ENCODE data around the gene KRTAP4-5.

Gene KRTAP4-5

DNA sequence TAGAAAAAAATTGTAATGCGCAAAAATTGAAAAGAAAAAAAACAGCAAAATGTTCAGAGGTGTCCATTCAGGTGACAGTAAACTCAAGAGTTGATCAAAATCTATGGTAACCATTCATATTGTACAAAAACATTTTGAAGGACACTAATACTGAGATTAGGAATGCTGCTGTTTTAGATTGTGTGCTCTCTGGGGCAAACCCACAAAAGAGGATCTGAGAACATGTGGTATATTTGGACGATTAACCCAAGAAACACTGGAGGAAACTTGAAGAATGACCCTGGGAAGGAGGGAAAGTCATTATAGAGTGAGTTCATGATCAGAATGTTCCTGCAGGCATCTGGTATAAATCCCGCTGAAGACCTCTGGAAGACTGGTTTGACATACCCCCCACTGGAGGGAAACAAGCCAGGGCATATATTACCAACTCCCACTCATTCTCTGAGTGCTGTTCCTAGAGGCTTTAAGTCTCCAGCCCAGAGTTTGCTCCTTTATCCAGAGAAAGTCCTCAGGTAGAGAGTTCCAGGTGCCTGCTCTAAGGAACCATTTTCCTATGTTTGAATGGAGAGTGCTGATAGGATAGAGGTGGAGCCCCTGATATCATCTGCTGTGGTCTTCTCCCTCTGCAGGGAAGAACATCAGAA is 27.2 kb upstream of the KRTAP4-5 start:
- no peak for DNase-seq (ENCODE audit: low read depth in 1 of 2, low spot score in 1 of 2)
- H3K27me3 ChIP-seq (ENCODE audit: insufficient read depth, poor library complexity, severe bottlenecking), result peaks cover 2% of the 10 kb centered on the region
- no peak overlapping the region for H3K27ac ChIP-seq (replicated peaks)
- TF ChIP-seq, protein P1, sequence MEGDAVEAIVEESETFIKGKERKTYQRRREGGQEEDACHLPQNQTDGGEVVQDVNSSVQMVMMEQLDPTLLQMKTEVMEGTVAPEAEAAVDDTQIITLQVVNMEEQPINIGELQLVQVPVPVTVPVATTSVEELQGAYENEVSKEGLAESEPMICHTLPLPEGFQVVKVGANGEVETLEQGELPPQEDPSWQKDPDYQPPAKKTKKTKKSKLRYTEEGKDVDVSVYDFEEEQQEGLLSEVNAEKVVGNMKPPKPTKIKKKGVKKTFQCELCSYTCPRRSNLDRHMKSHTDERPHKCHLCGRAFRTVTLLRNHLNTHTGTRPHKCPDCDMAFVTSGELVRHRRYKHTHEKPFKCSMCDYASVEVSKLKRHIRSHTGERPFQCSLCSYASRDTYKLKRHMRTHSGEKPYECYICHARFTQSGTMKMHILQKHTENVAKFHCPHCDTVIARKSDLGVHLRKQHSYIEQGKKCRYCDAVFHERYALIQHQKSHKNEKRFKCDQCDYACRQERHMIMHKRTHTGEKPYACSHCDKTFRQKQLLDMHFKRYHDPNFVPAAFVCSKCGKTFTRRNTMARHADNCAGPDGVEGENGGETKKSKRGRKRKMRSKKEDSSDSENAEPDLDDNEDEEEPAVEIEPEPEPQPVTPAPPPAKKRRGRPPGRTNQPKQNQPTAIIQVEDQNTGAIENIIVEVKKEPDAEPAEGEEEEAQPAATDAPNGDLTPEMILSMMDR (IDR thresholded peaks at IDR 0.05; ENCODE audit: insufficient read depth, low read length), result no peak
- TF ChIP-seq POLR2AphosphoS5 (IDR thresholded peaks at IDR 0.05; ENCODE audit: low read depth), result no peak
- no peak for TF ChIP-seq SPI1 (IDR thresholded peaks at IDR 0.05; ENCODE audit: borderline replicate concordance, low read depth)
- no peak for TF ChIP-seq GABPA (IDR thresholded peaks at IDR 0.05; ENCODE audit: low read depth)
- TF ChIP-seq, protein P2, sequence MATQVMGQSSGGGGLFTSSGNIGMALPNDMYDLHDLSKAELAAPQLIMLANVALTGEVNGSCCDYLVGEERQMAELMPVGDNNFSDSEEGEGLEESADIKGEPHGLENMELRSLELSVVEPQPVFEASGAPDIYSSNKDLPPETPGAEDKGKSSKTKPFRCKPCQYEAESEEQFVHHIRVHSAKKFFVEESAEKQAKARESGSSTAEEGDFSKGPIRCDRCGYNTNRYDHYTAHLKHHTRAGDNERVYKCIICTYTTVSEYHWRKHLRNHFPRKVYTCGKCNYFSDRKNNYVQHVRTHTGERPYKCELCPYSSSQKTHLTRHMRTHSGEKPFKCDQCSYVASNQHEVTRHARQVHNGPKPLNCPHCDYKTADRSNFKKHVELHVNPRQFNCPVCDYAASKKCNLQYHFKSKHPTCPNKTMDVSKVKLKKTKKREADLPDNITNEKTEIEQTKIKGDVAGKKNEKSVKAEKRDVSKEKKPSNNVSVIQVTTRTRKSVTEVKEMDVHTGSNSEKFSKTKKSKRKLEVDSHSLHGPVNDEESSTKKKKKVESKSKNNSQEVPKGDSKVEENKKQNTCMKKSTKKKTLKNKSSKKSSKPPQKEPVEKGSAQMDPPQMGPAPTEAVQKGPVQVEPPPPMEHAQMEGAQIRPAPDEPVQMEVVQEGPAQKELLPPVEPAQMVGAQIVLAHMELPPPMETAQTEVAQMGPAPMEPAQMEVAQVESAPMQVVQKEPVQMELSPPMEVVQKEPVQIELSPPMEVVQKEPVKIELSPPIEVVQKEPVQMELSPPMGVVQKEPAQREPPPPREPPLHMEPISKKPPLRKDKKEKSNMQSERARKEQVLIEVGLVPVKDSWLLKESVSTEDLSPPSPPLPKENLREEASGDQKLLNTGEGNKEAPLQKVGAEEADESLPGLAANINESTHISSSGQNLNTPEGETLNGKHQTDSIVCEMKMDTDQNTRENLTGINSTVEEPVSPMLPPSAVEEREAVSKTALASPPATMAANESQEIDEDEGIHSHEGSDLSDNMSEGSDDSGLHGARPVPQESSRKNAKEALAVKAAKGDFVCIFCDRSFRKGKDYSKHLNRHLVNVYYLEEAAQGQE (IDR thresholded peaks at IDR 0.05; ENCODE audit: insufficient replicate concordance, low read depth), result no peak
- no peak overlapping the region for H3K4me3 ChIP-seq (replicated peaks; ENCODE audit: insufficient read depth, low read length)

DNA sequence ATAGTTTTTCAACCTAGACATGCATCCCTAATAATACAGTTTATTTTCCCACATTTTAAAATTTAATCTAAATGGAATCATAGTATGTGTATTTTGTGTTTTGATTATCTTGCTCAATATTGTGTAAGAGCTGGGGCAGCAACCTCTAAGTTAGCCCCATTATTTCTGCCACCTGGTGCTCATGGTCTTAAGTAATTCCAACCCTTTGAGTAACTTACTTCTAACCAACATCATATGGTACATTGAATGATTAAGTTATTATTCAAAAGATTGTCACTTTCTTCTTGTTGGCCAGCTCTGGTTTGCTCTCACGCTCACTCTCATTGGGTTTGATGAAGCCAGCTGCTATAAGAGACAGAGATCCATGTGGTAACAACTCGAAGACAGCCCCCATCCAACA is 22.3 kb upstream of the KRTAP4-5 start:
- H3K27ac ChIP-seq (replicated peaks), result no peak overlapping the region
- H3K27me3 ChIP-seq (ENCODE audit: insufficient read depth, poor library complexity, severe bottlenecking), result peaks cover 2% of the 10 kb centered on the region
- no peak overlapping the region for H3K4me3 ChIP-seq (replicated peaks; ENCODE audit: insufficient read depth, low read length)
- peak in 1 of 2 experiments; percentile 10 for DNase-seq (ENCODE audit: low read depth in 1 of 2, low spot score in 1 of 2)
- TF ChIP-seq, protein P1 (IDR thresholded peaks at IDR 0.05; ENCODE audit: insufficient read depth, low read length), result no peak
- no peak for TF ChIP-seq GABPA (IDR thresholded peaks at IDR 0.05; ENCODE audit: low read depth)
- TF ChIP-seq, protein P2 (IDR thresholded peaks at IDR 0.05; ENCODE audit: insufficient replicate concordance, low read depth), result no peak
- TF ChIP-seq POLR2AphosphoS5 (IDR thresholded peaks at IDR 0.05; ENCODE audit: low read depth), result no peak
- TF ChIP-seq SPI1 (IDR thresholded peaks at IDR 0.05; ENCODE audit: borderline replicate concordance, low read depth), result no peak

DNA sequence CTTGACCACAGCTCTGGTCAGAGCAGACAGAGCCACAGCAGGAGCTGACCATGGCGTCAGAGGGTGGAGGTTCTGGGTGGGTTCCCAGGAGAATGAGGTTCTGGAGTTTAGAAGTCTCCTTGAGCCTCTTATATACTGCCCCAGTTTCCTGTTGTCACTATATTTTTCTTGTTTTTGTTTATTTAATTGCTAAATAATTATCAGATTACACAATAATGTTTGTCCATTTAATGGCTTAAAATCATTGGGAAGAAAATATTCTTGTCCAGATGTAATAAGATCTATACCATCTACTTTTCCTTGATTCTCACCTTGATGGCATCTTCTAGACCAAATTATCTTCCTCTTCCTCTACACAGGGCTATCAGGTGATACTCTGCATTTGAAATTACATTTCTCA is 18.5 kb upstream of the KRTAP4-5 start, which contains the start of gene KRTAP4-3:
KRTAP4-3 (minus strand) TSS at position 101 of the 400 bp plus-strand sequence; CDS start at position 52, 49 bp downstream.
- no peak for TF ChIP-seq GABPA (IDR thresholded peaks at IDR 0.05; ENCODE audit: low read depth)
- TF ChIP-seq POLR2AphosphoS5 (IDR thresholded peaks at IDR 0.05; ENCODE audit: low read depth), result no peak
- TF ChIP-seq, protein P1 (IDR thresholded peaks at IDR 0.05; ENCODE audit: insufficient read depth, low read length), result no peak
- TF ChIP-seq, protein P2 (IDR thresholded peaks at IDR 0.05; ENCODE audit: insufficient replicate concordance, low read depth), result no peak
- TF ChIP-seq SPI1 (IDR thresholded peaks at IDR 0.05; ENCODE audit: borderline replicate concordance, low read depth), result no peak
- H3K27ac ChIP-seq (replicated peaks), result no peak within 1 kb of the TSS
- peaks cover 2% of the 10 kb centered on the region for H3K27me3 ChIP-seq (ENCODE audit: insufficient read depth, poor library complexity, severe bottlenecking)
- no peak within 1 kb of the TSS for H3K4me3 ChIP-seq (replicated peaks; ENCODE audit: insufficient read depth, low read length)
- no peak for DNase-seq (ENCODE audit: low read depth in 1 of 2, low spot score in 1 of 2)
